HL-60 (cell line): ENCODE results near the gene LEMD2.

Experiments used
- CTCF ChIP-seq: IDR thresholded peaks from one replicate; pipeline ENCODE4 v1.5.1; 2011; ENCODE audit warnings: low read length, control low read depth, inconsistent platforms; ENCODE audit not compliant: insufficient read depth
- TF ChIP-seq, protein P1 (sequence below): IDR thresholded peaks from 2 replicates; pipeline ENCODE4 v1.6.1; 2012; ENCODE audit warnings: low read depth; ENCODE audit not compliant: insufficient replicate concordance

DNA sequence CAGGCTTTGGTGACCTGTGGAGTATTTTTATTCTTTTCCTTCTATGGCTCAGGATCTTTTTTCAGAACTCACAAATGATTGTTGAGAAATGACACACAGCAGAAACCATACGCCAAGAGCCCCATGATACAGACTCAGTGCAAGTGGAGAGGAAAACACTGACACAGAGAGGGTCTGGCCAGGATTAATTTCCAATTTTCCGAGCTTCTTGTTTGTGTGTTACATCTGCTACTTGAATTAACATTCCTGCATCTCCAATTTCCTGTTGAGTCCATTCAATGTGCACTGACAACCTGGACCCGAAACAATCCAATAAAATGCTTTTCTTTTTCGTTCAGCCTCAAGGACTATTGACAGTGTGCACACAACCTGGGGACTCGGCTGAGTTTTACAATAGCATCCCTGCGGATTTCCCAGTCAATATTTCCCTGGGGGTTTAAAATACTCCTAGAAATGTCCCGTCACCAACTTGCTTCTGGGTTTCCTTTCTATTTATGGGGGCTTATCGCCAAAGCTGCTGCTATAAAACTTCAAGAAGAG is 19.8 kb upstream of the LEMD2 start:
- no peak for TF ChIP-seq CTCF
- TF ChIP-seq, protein P1, sequence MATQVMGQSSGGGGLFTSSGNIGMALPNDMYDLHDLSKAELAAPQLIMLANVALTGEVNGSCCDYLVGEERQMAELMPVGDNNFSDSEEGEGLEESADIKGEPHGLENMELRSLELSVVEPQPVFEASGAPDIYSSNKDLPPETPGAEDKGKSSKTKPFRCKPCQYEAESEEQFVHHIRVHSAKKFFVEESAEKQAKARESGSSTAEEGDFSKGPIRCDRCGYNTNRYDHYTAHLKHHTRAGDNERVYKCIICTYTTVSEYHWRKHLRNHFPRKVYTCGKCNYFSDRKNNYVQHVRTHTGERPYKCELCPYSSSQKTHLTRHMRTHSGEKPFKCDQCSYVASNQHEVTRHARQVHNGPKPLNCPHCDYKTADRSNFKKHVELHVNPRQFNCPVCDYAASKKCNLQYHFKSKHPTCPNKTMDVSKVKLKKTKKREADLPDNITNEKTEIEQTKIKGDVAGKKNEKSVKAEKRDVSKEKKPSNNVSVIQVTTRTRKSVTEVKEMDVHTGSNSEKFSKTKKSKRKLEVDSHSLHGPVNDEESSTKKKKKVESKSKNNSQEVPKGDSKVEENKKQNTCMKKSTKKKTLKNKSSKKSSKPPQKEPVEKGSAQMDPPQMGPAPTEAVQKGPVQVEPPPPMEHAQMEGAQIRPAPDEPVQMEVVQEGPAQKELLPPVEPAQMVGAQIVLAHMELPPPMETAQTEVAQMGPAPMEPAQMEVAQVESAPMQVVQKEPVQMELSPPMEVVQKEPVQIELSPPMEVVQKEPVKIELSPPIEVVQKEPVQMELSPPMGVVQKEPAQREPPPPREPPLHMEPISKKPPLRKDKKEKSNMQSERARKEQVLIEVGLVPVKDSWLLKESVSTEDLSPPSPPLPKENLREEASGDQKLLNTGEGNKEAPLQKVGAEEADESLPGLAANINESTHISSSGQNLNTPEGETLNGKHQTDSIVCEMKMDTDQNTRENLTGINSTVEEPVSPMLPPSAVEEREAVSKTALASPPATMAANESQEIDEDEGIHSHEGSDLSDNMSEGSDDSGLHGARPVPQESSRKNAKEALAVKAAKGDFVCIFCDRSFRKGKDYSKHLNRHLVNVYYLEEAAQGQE = no peak
